GM18873 (cell line): Measurements from ENCODE around the gene RSRP1.
"Not testable (repeated sequence)": the region's sequence is repeated elsewhere in the genome, so short reads cannot be mapped to it uniquely, and the experiment has no call there.

Source experiments
- ATAC-seq: cut with Tn5 transposase; IDR thresholded peaks from one replicate; pipeline ENCODE4 v1.9.1; 2021; ENCODE audit warnings: mild to moderate bottlenecking, moderate library complexity, moderate number of reproducible peaks; ENCODE audit not compliant: unreplicated experiment, low FRiP score

Gene RSRP1

GRCh38 chr1:25247024-25247828, at the start of gene RSRP1:
Gene RSRP1, minus strand, starts transcription at chr1:25247454. Its CDS starts 491 bp downstream, at chr1:25246963.
- ATAC-seq: peak; percentile 68

GRCh38 chr1:25296501-25296900, 49.2 kb upstream of the RSRP1 start:
- ATAC-seq: not testable (repeated sequence)

GRCh38 chr1:25294889-25295826, 47.9 kb upstream of the RSRP1 start:
- ATAC-seq: not testable (repeated sequence)

- not testable (repeated sequence) for ATAC-seq
These were observed 46.2 kb upstream of the RSRP1 start for GRCh38 chr1:25293426-25293825.

GRCh38 chr1:25290043-25290442, 42.8 kb upstream of the RSRP1 start:
- not testable (repeated sequence) for ATAC-seq

- not testable (repeated sequence) for ATAC-seq
These were observed 41.4 kb upstream of the RSRP1 start for GRCh38 chr1:25288573-25289101.

- ATAC-seq: not testable (repeated sequence)
These were observed 39.9 kb upstream of the RSRP1 start for GRCh38 chr1:25287164-25287563.

GRCh38 chr1:25285862-25286261, 38.6 kb upstream of the RSRP1 start:
- ATAC-seq: not testable (repeated sequence)

- not testable (repeated sequence) for ATAC-seq
These were observed 32.4 kb upstream of the RSRP1 start for GRCh38 chr1:25279693-25280111.

- ATAC-seq: not testable (repeated sequence)
These were observed 31.5 kb upstream of the RSRP1 start for GRCh38 chr1:25278790-25279189.

GRCh38 chr1:25278358-25278757, 31.1 kb upstream of the RSRP1 start:
- ATAC-seq: not testable (repeated sequence)

- not testable (repeated sequence) for ATAC-seq
These were observed 30.0 kb upstream of the RSRP1 start for GRCh38 chr1:25277295-25277694.

GRCh38 chr1:25275648-25276047, 28.4 kb upstream of the RSRP1 start:
- ATAC-seq: not testable (repeated sequence)

- ATAC-seq: not testable (repeated sequence)
These were observed 25.0 kb upstream of the RSRP1 start, which contains the start of gene RHD for GRCh38 chr1:25272238-25272637. Gene RHD, plus strand, starts transcription at chr1:25272509. Its CDS starts 39 bp downstream, at chr1:25272548.

GRCh38 chr1:25268143-25268760, 21.0 kb upstream of the RSRP1 start:
- not testable (repeated sequence) for ATAC-seq

- peak; percentile 46 for ATAC-seq
These were observed 20.3 kb upstream of the RSRP1 start for GRCh38 chr1:25267288-25268142.

- ATAC-seq: peak; percentile 23
These were observed 19.5 kb upstream of the RSRP1 start for GRCh38 chr1:25266554-25267287.

- ATAC-seq: not testable (repeated sequence)
These were observed 13.1 kb upstream of the RSRP1 start for GRCh38 chr1:25260336-25260735.
